Globus pallidus (tissue), 1 donor: ENCODE data around the gene RABL6.

Experiments
- DNase-seq: peaks from one replicate; pipeline ENCODE4 v3.0.0-alpha.2; 2015; ENCODE audit warnings: low spot score

The RABL6 gene

DNA sequence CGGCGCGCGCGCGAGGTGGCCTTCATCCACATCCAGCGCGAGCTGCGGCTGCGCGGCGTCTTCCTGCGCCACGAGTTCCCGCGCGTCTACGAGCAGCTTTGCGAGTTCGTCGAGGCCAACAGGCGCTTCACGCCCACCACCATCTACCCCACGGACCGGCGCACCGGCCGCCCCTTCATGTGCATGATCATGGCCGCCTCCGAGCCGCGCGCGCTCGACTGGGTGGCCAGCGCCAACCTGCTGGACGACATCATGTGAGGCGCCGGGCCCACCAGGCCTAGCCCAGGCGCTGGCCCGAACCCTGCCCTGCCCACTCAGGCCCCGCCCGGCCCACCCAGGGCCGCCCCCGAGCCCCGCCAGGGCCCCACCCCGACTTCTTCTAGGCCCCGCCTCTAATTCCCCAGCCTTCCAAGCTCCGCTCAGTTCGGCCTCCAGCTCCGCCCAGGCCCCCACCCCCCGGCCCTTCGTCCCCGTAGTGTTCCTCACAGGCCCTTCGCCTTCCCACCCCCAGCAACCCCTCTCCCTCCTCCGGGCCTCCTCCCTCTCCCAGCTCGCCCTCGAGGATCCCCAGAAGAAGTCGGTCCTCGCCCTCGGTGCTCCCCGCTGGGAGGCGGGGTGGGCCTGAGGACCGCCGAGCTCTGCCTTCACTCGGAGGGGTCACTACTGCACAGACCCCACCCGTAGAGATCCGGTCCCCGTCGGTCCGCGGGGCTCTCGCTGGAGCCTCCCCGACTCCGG lies 39.5 kb downstream of the RABL6 start:
- no peak for DNase-seq

DNA sequence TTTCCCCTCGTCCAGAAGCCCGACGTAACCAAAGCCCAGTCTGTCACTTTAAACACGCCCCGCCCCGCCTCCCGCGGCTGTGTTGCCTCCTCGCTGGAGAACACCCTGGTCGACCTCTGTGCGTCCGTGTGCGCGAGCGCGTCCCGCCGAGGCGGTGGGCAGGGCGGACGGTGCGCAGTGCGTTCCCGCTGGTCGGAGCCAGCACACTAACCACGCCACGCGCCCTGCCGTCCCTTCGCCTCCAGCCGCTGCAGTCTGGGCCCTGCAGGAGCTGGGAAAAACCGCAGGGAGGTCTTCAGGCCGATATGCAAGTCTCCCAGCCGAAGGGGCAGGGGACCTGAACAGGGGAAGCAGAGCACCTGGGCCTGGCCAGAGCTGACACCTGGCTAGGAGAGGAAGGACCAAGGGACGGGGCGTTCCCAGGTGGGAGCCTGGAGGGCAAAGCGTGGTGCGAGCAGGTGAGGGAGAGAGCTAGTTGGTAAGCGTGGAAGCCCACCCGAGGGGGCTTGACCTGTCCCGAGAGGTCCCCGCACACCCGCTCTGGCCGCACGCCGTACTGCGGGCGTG lies 40.2 kb downstream of the RABL6 start:
- DNase-seq: no peak

DNA sequence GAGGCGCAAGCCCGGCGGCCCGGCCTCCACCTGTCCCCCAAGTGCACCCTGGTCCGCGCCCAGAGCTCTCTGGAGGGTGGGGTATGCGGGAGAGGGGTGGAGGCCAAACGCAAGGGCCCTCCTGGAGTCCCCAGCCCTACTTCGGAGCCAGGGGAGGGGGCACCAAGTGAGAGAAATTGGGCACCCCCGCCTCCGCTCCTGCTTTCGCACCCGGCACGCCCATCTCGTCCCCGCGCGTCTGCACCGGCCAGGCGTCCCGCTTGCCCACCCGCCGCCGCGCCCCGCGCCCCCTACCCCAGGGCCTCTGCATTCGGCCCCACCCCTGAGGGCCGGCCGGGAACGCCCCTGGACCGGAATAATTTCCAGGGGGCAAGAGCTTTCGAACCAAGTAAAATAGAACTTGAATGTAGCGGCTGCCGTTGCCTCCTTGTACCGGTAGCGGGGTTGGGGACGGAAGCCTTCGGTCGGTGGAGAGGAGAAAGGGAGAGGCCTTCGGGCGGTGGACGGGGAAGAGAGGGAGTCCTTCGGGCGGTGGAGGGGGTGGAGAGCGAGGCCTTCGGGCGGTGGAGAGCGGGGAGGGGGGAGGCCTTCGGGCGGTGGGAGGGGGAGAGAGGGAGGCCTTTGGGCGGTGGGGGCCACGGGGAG lies 40.8 kb downstream of the RABL6 start:
- DNase-seq: no peak

DNA sequence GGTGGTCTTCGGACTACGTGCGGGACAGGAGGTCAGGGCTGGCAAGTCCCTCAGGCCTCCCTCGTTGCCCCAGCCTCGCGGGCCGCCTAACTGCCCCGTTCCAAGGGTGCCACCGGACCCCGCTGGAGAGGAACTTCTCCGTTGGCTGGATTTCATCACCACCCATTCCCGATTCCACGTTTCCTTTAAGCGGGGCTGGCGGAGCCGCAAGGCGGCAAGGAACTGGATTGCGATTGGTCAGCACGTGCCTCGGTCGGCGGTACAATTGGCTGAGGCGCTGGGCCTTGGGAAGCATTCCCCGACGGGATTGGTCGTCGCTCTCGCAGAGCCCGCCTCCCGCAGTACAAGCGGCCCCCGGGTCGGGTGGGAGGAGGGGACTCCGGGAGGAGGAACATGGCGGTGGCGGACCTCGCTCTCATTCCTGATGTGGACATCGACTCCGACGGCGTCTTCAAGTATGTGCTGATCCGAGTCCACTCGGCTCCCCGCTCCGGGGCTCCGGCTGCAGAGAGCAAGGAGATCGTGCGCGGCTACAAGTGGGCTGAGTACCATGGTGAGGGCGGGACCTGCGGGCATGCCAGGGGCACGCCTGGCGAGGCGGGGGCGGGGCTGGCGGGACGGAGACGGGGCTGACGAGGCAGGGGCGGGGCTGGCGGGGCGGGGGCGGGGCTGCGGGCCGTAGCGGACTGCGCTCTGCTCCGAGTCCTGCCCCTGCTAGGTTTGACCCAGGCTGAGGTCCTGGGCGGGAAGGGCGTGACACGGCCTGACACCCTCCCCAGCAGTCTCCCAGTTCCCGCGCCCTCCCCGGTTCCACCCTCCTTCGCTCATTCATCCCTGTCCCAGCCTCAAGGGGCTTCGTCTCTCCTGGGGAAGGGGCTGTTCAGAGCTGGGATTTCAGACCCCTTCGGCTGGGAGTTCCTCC lies 41.6 kb downstream of the RABL6 start, which contains the start of gene PHPT1:
TSS of gene PHPT1 (plus strand) at position 372 of the 922 bp plus-strand sequence. CDS start at position 394, 22 bp downstream.
- DNase-seq: peak; percentile 99

DNA sequence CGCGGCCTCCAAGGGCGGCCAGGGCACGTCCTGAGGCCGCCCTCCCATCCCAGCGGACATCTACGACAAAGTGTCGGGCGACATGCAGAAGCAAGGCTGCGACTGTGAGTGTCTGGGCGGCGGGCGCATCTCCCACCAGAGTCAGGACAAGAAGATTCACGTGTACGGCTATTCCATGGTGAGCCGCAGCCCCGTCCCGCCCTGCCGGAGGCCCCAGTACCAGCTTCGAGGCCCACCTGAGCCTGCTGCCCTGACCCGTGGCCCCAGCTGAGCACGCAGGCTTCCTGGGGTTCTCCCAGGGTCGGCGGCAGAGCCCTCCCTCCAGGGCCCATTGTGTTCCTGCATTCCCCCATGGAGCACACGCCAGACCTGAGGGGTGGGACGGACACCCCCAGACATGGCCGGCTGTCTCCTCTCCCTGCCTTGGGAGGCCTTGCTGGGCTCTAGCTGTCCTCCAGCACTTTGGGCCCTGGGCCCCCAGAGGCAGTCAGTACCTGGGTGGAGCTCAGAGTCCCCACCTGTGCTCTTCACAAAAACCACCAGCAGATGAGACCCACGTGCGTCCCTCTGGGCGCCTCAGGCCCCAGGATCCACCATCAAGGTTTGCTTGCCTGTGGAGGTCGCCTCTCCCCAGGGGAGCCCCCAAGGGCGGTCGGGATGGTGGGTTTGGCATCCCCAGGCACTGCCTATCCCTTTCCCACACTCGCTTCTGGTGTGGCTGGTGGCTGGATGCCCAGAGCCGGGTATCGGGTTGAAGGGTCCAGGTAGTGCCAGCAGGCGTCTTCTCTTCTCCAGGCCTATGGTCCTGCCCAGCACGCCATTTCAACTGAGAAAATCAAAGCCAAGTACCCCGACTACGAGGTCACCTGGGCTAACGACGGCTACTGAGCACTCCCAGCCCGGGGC lies 42.5 kb downstream of the RABL6 start:
- DNase-seq: no peak

DNA sequence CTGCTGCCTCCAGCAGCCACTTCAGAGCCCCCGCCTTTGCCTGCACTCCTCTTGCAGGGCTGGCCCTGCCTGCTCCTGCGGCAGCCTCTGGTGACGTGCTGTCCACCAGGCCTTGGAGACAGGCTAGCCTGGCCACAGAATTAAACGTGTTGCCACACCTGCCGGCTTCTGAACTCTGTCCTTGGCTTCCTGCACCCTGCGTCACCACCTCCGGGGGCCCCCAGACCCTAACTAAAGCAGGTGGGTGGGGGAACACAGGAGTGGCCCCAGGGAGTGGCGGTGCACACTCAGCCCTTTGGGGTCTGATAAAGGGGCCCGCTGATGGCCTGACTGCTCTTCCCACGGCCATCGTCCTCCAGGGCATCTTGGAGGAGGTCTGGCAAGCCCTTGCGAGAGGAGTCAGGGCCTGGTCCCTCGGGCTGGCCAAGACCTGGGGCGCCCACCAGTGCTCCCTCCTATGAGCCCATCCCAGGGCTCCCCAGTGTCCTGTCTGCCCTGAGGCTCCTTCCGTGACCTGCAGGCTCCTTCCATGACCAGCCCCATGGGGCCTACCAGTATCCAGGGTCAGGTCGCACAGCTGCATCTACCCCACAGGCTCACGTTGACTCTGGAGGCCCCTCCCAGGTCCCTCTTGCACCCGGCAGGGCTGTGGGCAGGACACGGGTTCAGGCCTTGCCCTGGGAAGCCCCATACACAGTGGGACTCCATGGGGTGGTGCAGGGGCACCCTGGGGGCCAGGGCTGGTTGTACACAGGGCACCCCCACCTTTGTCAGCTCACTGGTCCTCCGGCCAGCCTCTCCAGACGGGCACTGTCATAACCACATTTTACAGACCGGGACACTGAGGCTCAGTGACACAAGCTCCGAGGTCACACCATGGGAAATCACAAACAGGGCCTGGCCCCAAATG lies 43.4 kb downstream of the RABL6 start:
- DNase-seq: no peak

DNA sequence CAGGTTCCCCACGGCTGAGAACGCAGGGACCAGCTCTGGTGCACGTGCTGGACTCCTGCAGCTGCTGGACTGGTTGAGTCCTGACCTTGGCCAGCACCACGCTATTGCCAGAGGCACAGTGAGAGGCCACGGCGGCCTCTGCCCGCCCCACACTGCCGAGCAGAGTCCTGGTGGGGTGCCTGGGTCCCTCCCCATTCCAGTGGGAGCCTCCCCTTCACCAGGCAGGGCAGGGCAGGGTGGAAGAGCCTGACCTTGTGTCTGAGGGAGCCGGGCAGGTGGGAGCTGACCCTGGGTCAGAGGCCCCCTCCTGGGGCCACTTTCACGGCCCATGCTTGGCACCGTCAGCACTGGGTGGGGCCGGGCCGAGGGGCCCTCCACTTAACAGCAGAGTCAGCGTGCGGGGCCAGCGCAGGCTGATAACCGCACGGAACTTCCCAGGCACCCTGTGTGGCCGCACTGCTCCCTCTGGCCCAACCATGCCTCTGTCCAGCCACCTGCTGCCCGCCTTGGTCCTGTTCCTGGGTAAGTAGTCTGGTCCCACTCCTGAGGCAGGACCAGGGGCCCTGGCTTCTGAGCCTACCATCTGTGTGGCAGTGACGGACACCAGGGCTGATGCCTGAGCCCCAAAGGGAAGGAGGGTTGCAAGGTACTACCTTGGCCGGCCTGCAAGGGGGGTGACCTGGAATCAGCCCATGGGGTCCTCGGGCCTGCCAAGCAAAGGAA lies 44.4 kb downstream of the RABL6 start, which contains the start of gene MAMDC4:
TSS of gene MAMDC4 (plus strand) at position 406 of the 723 bp plus-strand sequence. CDS start at position 477, 71 bp downstream.
- DNase-seq: no peak

DNA sequence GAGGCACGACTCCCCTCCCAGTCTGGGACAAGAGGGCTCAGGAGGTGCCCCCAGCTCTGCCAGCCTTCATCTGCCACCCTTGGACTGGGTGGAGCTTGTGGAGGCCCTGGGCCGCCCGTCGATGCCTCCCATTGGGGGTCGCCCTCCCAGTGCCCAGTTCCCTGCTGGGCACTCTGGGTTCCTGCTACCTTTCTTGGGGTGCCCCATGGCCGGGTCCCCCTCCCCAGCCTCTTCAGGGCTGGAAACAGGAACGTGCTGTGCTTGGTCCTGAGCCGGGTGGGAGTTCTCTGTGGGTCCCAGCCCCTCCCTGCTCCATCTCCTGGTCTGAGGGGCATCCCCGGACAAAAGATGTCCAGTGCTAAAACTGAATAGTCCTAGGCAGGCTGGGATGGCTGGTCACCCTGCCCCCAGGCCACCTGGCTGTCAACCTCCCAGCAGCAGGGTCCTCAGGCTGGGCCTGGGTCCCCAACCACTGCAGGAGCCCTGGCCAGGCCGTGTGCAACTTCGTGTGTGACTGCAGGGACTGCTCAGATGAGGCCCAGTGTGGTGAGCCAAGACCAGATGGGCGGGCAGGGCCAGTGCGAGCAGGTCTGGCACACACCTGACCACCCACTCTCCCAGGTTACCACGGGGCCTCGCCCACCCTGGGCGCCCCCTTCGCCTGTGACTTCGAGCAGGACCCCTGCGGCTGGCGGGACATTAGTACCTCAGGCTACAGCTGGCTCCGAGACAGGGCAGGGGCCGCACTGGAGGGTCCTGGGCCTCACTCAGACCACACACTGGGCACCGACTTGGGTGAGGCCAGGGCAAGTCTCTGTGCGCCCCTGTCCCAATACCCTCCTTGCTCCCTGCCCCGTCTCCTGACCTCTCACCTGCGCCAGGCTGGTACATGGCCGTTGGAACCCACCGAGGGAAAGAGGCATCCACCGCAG lies 45.2 kb downstream of the RABL6 start:
- no peak for DNase-seq

DNA sequence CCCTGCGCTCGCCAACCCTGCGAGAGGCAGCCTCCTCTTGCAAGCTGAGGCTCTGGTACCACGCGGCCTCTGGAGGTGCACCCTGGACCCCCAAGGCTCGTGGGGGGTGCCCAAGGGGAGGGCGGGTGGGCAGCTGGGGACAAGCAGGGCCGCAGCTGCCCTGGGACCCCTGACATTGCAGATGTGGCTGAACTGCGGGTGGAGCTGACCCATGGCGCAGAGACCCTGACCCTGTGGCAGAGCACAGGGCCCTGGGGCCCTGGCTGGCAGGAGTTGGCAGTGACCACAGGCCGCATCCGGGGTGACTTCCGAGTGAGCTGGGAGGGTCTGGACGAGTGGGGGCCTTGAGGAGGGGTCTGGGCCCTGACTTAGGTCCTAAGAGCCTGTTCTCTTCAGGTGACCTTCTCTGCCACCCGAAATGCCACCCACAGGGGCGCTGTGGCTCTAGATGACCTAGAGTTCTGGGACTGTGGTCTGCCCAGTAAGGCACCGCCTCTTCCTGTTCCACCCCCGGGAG lies 45.9 kb downstream of the RABL6 start:
- no peak for DNase-seq

DNA sequence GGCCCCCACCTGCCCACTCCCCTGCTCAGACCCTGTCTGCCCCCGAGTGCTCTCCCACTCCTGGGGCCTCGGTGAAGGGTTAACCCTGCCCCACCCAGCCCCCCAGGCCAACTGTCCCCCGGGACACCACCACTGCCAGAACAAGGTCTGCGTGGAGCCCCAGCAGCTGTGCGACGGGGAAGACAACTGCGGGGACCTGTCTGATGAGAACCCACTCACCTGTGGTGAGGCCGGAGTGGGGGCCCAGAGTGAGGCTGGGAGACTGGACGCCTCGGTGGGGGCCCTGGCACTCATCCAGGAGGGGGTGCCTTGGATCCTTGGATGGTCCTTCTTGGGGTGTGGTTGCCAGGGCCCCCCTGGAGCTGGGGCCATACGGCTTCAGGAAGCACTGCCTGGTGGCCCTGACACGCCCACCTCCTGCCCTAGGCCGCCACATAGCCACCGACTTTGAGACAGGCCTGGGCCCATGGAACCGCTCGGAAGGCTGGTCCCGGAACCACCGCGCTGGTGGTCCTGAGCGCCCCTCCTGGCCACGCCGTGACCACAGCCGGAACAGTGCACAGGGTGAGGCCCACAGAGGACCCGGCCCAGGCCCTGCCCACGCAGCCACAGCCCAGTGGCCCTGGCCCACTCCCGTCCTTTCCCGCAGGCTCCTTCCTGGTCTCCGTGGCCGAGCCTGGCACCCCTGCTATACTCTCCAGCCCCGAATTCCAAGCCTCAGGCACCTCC lies 46.5 kb downstream of the RABL6 start:
- no peak for DNase-seq

DNA sequence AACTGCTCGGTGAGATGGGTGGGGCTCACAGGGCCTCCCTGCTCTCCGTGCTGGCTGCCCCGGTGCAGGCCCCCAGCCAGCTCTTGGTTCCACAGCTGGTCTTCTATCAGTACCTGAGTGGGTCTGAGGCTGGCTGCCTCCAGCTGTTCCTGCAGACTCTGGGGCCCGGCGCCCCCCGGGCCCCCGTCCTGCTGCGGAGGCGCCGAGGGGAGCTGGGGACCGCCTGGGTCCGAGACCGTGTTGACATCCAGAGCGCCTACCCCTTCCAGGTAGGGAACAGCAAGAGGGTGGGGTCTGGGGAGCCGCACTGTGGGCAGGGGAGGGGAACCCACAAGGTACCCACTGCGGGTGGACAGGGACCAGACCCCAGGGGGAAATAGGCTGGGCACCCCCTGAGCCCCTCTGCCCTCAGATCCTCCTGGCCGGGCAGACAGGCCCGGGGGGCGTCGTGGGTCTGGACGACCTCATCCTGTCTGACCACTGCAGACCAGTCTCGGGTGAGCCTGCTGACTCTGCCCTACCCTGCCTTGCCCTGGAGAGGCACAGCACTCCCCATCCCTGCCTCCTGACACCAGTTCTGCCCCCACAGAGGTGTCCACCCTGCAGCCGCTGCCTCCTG lies 47.2 kb downstream of the RABL6 start:
- no peak for DNase-seq

DNA sequence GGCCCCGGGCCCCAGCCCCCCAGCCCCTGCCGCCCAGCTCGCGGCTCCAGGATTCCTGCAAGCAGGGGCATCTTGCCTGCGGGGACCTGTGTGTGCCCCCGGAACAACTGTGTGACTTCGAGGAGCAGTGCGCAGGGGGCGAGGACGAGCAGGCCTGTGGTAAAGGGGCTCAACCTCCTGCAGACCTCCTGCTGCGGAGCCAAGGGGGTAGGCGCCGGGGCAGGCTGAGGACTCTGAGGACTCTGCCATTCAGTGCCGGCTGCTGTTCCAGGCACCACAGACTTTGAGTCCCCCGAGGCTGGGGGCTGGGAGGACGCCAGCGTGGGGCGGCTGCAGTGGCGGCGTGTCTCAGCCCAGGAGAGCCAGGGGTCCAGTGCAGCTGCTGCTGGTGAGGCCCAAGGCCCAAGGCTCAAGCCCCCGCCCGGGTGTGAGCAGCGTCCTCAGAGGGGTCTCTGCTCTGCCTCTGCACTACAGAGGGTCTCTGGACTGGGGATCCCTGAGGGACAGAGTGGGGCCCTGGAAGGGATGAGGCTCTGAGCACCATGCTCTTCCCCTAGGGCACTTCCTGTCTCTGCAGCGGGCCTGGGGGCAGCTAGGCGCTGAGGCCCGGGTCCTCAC lies 47.8 kb downstream of the RABL6 start:
- no peak for DNase-seq

DNA sequence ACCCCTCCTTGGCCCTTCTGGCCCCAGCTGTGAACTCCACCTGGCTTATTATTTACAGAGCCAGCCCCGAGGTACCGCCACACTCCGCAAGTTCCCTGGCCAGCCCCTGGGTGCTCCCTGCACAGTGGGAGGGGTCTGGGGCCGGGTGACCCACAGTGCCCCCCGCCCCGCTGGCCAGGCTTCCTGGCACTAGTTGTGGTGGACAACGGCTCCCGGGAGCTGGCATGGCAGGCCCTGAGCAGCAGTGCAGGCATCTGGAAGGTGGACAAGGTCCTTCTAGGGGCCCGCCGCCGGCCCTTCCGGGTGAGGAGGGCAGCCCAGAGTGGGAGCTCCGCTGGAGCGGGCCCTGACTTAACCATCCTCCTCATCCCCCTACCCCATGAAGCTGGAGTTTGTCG lies 48.3 kb downstream of the RABL6 start:
- DNase-seq: no peak

DNA sequence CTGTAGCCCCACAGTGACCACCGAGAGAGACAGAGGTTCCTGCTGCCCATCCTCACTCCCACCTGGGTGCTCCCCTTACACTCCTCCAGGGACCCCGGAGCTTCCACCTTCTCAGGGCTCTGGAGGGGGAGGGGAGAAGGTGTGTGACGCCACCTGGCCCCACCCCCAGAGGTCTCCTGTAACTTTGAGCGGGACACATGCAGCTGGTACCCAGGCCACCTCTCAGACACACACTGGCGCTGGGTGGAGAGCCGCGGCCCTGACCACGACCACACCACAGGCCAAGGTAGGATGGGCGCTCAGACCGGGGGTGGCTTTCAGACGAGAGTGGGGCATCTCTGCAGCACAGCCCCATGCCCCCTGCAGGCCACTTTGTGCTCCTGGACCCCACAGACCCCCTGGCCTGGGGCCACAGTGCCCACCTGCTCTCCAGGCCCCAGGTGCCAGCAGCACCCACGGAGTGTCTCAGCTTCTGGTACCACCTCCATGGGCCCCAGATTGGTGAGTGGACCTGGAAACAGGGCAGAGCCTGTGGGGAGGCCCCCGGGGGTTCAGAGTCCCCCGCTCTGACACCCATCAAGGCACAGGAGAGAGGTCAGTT lies 48.9 kb downstream of the RABL6 start:
- DNase-seq: no peak

DNA sequence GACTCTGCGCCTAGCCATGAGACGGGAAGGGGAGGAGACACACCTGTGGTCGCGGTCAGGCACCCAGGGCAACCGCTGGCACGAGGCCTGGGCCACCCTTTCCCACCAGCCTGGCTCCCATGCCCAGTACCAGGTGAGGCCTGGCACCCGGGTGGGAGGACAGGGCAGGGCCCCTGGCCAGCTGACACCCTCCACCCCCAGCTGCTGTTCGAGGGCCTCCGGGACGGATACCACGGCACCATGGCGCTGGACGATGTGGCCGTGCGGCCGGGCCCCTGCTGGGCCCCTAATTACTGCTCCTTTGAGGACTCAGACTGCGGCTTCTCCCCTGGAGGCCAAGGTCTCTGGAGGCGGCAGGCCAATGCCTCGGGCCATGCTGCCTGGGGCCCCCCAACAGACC lies 49.4 kb downstream of the RABL6 start:
- no peak for DNase-seq
